Hepatic stellate cell (primary cell): ENCODE measurements around the gene ZNF774.
"Not testable (repeated sequence)": the region's sequence is repeated elsewhere in the genome, so short reads cannot be mapped to it uniquely, and the experiment has no call there.

Experiments
- DNase-seq: peaks from one replicate; pipeline ENCODE4 v3.0.0; 2011; ENCODE audit warnings: low spot score

The ZNF774 gene

DNA sequence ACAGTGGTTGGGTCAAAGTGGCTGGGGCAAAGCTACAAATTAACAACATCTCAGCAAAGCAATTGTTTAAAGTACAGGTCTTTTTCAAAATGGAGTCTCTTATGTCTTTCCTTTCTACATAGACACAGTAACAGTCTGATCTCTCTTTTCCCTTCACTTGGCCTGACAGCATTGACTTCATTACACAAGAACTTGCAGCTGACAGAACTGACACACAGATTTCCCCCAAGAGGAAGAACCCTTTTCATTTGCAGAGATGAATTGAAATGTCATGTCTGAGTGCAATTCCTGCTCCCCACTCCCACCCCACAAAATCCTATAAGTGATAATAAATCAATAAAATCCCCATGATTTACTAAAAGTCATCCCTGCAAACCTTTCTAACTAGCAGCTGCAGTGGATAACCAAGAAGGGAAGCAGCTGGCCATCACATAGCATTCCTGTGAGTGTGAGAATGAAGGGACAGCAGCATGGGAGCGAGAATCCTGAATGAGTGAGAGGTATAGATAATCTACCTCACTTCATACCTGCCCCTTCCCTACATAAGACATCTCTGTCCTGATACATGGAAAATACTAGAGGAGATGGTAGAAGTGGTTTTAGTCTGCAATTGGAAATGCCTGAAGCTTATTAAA lies 4.5 kb upstream of the ZNF774 start:
- DNase-seq = not testable (repeated sequence)

- DNase-seq = no peak
Observed at GRCh38 chr15:90348456-90348855, 3.6 kb upstream of the ZNF774 start.

DNA sequence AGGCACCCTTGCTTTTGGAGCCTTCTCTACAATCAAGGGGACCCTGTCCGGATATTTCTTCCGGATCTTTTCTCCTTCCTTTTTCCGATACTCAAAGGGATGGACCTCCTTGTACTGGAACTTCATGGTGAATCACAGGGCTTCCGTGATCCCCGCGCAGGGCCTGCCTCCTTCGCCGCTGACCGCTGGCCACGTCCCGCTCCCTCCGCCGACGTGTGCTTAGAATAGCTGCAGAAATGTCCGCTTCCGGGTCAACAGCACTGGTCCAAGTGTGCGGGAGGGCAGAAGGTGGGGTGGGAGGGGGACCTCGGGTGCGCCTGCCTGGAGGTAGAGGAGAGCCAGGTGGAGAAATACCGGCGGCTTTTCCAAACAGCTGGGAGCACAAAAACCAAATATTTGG lies 3.0 kb upstream of the ZNF774 start:
- DNase-seq = no peak

DNA sequence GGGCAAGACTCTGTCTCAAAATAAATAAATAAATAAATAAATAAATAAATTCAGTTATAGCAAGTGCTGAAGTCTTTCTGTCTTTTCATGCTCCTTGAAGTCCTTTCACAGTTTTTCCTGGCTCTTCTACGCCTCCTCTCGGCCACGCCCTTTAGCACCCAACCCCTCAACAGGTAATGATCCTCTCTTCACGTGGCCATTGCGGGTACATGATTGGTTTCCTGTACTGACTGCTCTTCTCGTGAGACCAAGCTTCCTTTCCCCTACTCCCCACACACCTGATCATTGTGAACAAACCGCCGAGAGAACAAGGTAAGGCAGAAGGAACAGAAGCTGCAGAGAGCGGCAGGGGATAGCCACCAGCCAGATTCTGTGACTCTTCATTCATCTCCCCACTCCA lies 2.3 kb upstream of the ZNF774 start:
- no peak for DNase-seq

GRCh38 chr15:90351479-90352106 lies 491 bp upstream of the ZNF774 start:
- DNase-seq = no peak

DNA sequence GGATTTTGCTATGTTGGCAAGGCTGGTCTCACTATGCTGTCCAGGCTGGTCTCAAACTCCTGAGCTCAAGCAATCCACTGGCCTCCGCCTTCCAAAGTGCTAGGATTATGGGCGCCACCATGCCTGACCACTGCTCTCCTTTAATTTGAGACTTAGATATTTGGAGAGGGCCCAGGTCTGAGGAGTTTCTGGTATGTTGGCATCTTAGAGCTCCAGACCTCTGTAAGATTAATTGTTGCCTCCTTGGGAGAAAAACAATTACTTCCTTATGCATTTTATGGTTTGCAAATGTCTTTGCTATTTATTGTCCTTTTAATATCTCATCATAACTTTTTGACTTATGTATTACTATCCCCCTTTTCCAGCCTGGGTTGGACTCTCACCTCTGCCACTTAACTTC lies 2.9 kb downstream of the ZNF774 start:
- DNase-seq = no peak

GRCh38 chr15:90358124-90359033 lies 6.3 kb downstream of the ZNF774 start:
- DNase-seq = no peak

- DNase-seq = no peak
Observed at GRCh38 chr15:90360746-90361145, 8.7 kb downstream of the ZNF774 start.

- DNase-seq = peak; percentile 75
Observed at GRCh38 chr15:90362936-90363212, 10.8 kb downstream of the ZNF774 start.

DNA sequence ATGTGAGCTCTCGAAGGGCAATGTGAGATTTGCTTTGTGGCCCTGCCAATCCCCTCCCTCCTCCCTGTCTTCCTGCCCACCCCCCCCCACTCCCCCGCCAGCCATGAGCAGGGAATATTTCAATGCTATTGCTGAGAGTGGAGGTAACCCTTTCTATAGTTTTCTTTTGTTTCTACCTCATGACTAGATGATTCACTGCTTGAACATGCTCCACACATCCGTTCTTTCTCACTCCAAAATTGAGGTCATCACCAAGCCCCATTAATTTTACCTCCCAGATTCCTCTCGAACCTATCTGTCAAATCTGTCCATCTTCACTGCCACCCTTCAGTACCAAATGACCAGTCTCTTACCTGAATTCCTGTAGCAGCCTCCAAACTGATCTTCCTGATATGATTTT lies 12.2 kb downstream of the ZNF774 start:
- peak; percentile 37 for DNase-seq

DNA sequence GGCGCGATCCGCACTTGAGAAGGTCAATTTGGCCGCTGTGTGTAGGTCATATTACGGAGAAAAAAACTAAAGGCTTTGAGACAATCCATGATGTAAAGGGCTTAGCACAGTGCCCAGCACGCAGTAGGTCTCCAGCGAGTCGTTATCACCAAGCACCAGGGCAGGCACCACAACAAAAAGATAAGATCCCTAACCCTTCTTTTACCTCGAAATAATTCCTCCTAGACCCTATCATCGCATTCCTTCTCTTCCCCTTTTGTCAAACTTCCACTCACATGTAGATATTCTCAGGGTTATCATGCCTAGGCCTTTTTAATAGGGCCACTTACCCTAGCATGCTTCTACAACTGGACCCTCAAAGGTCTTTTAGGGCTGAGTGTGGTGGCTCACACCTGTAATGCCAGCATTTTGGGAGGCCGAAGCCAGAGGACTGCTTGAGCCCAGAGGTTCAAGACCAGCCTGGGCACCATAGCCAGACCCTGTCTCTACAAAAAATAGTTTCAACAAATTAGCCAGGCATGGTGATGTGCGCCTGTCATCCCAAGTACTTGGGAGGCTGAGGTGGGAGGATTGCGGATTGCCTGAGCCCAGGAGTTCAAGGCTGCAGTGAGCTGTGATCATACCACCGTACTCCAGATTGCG lies 13.5 kb downstream of the ZNF774 start:
- DNase-seq = no peak

GRCh38 chr15:90367576-90367975 lies 15.5 kb downstream of the ZNF774 start:
- DNase-seq = no peak

DNA sequence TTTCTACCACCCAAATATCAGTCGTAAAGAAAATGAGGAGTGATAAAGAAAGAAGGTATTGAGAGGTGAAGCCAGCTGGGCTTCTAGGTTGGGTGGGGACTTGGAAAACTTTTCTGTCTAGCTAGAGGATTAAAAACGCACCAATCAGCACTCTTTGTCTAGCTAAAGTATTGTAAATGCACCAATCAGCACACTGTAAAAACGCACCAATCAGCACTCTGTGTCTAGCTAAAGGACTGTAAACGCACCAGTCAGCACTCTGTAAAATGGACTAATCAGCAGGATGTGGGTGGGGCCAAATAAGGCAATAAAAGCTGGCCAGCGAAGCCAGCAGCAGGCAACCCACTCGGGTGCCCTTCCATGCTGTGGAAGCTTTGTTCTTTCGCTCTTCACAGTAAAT lies 23.0 kb downstream of the ZNF774 start:
- DNase-seq = no peak

DNA sequence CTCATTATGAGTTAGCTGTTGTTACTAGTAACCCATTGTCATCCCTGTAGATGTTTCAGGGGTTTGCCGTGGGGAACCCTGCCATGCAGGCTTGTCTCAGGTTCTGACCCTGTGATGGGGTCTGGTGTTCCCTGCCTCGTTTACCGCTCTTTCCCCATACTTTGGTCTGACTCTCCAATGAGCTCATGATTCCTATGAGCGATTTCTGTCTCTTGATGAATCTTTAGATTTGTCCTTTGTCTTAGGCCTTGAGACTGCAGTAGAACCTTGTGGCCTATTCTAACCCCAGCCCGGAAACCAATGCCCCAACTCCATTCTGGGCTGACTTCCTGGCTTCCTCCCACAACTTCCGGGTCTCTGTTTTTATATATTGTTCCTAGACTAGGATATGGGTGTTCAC lies 24.7 kb downstream of the ZNF774 start:
- DNase-seq = no peak

DNA sequence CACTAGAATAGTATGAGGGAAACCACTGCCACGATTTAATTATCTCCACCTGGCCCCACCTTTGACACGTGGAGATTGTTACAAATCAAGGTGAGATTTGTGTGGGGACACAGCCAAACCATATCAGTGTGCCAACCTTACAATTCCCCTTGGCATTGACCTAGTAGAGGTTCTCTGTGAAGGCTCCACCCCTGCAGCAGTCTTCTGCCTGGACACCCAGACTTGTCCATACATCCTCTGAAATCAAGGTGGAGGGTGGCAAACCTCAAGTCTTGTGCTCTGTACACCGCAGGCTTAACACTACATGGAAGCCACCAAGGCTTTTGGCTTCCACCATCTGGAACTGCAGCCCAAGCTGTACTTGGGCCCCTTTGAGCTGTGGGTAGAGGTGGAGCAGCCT lies 27.2 kb downstream of the ZNF774 start:
- no peak for DNase-seq

DNA sequence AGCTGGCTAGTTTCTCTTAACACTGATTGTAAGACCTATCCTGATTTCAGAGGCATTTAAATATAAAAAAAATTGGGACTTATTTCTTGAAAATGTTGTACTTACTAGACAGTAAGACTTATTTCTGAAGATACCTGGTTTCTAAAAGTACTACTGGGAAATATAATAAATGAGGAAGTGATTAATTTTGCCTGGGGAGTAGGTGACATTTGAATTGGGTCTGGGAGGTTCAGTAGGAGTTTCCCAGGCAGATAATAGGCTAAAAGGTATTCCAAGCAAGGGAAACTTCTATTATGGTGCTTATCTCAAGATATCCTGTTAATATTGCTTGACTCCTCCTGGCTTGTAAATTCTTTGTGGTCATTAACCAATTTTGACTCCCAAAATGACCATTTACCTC lies 29.4 kb downstream of the ZNF774 start:
- no peak for DNase-seq

GRCh38 chr15:90382320-90382719 lies 30.2 kb downstream of the ZNF774 start:
- DNase-seq = no peak

DNA sequence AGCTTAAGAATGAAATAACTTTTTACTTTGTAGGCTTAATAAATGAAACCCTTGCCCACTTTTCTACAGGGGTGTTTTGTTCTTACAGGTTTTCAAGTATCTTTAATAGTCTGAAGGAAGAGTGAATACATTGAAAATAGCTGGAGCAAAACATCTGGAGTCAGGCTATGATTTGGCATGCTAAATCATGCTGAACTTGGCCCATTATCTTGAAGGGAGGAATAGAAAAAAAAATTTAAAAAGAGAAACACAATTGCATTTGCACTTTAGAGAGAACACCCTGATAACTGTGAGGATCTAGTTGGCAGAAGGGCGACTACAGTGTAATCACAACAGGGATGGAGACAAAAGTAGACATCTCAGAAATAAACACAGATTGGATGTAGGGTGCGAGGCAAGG lies 34.1 kb downstream of the ZNF774 start:
- no peak for DNase-seq

- DNase-seq = peak; percentile 96
Observed at GRCh38 chr15:90387534-90388461, 35.7 kb downstream of the ZNF774 start, which contains the start of gene IQGAP1. TSS of gene IQGAP1 (plus strand) at chr15:90388242. CDS start at chr15:90388342, 100 bp downstream.

DNA sequence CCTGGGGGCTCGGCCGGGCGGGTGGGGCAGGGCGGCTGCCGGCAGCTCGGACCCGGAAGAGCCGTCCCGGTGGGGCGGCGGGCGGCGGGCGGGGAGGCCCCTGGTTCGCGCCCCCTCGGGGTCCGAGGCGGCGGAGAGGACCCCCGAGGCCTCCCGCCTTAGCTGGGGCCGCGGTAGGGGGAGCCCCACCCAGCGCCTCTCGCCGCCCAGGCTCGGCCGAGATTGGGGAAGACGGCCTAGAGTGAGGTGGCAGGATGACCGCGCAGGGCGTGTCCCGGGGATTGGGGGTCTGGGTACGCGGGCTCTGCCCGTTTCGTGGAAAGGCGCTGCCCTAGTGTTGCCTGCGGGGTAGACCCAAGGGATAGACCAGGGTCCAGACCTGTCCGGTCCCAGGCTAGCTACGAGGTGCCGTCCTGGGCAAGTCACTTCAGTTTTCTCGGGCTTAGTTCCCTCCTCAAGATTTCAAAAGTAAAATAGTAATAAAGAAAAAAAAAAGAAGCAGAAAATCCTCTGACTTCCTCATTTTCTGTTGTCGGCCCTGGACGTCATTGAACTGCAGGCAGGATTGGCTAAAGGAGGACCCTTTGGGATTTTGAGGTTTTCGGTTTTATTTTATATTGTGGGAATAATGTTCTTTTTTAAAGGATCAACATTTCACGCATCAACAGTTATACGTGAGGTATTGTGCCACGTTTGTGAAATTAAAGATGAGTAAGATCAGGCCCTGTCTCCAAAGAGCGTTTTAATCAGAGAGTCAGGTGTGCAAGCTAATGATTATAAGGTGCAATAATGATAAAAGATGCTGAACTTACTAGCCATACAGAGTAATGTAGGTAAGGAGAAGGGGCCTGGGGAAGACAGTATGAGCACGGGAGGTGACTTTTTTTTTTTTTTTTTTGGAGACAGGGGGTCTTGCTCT lies 36.6 kb downstream of the ZNF774 start:
- peak; percentile 66 for DNase-seq

GRCh38 chr15:90389513-90389912 lies 37.4 kb downstream of the ZNF774 start:
- no peak for DNase-seq
